GM13977 (cell line): Measurements from ENCODE around the gene PIEZO1.

ENCODE experiments used
- DNase-seq: peaks from one replicate; pipeline ENCODE4 v3.0.0; 2012; ENCODE audit warnings: low spot score
- CTCF ChIP-seq: IDR thresholded peaks from 2 replicates; pipeline ENCODE4 v1.5.1; 2012; ENCODE audit warnings: mild to moderate bottlenecking, control low read depth; ENCODE audit not compliant: insufficient read depth; ENCODE audit errors: extremely low read depth, missing control alignments
- in situ Hi-C: fragments of 300-500 bp; cut with MboI; formaldehyde crosslinking; loops from one replicate; pipeline ENCODE4 v1.12.0; 2022; ENCODE audit warnings: low sequenced_read_pairs, low pct_unique_long_range_greater_than_20kb, mixed read lengths, inconsistent platforms; ENCODE audit not compliant: unreplicated experiment

The PIEZO1 gene

GRCh38 chr16:88755745-88756443, 29.1 kb downstream of the PIEZO1 start:
- in situ Hi-C loops: no loop called here
- TF ChIP-seq CTCF: no peak

GRCh38 chr16:88754912-88755744, 29.9 kb downstream of the PIEZO1 start:
- TF ChIP-seq CTCF: peak; percentile 25
- no peak for DNase-seq
- in situ Hi-C loops: no loop called here

More at GRCh38 chr16:88755745-88756443, 29.1 kb downstream of the PIEZO1 start:
- no peak for DNase-seq

- no peak for TF ChIP-seq CTCF
- in situ Hi-C loops: no loop called here
- DNase-seq: no peak
Measured at GRCh38 chr16:88754109-88754911, 30.7 kb downstream of the PIEZO1 start.

GRCh38 chr16:88753602-88754001, 31.4 kb downstream of the PIEZO1 start:
- no peak for DNase-seq
- no peak for TF ChIP-seq CTCF
- in situ Hi-C loops: no loop called here

GRCh38 chr16:88753191-88753590, 31.8 kb downstream of the PIEZO1 start:
- no peak for DNase-seq
- peak; percentile 27 for TF ChIP-seq CTCF
- in situ Hi-C loops: no loop called here

GRCh38 chr16:88752386-88753002, 32.5 kb downstream of the PIEZO1 start:
- no peak for DNase-seq
- in situ Hi-C loops: no loop called here
- TF ChIP-seq CTCF: no peak
